Left ventricle myocardium superior (tissue), 1 donor: Measurements from ENCODE around the gene RFX4. TPM values are rescaled to one million over a fixed set of nuclear protein-coding genes. Genes with fewer than 3 reads are reported as not detected.

Experiments
- ATAC-seq: fragments of 200-7000 bp; cut with Tn5 transposase; one replicate; pipeline ENCODE4 v1.9.1; 2020; ENCODE audit warnings: mild to moderate bottlenecking, moderate library complexity
- DNase-seq: peaks from one replicate; pipeline ENCODE4 v3.0.0-alpha.2; 2020
- intact Hi-C: fragments of 100-400 bp; cut with micrococcal nuclease; formaldehyde crosslinking; loops from one replicate; pipeline ENCODE4 v1.11.0; 2022
- long read RNA-seq: library from polyadenylated mRNA; unstranded; transcript quantifications from one replicate; pipeline ENCODE4 v2.0.0, GENCODE V29; 2021
- total RNA-seq: library from RNA; stranded (reverse); fragmentation: NEBNext Ultra II Directional; extraction: Animal tissue kit (Norgen Biotek cat#: 25700); gene quantifications from one replicate; pipeline ENCODE4 v1.2.1, GENCODE V29; 2021
- donor health status: DM: no; HTN: yes; CAD: no; lungs with severe emphysema.

The RFX4 gene
- not detected for total RNA-seq
- long read RNA-seq: 0 reads

DNA sequence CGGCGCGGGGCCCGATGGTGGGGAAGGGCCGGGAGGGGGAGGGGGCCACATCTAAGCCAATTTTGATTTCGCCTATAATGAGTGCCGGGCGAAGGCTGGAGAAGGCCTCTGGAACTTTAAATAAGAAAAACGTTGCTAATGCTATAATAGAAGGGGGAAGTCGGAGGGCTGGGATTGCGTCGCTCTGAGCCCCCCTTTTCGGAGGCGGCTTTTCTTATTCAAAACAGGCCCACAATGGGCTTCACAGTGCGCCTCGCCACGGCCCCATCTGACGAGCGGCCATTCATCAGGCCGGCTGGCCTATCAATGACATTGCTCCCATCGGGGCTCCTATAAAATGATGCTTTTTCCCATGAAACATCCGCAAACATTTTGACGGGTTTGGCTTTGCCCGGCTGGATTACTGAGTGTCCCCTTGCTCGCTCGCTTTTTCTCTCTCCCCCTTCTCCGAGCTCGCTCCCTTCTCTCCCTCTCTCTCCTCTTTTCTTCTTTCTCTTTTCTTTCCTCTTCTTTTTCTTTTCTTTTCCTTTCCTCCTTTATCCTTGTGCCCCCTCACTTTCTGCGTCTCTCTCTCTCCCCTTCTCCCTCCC, at the start of gene RFX4:
Gene RFX4, plus strand, starts transcription at position 364 of the 590 bp plus-strand sequence. CDS start 317 bp downstream, outside the sequence.
- ATAC-seq: no peak
- intact Hi-C loops: no loop called here

DNA sequence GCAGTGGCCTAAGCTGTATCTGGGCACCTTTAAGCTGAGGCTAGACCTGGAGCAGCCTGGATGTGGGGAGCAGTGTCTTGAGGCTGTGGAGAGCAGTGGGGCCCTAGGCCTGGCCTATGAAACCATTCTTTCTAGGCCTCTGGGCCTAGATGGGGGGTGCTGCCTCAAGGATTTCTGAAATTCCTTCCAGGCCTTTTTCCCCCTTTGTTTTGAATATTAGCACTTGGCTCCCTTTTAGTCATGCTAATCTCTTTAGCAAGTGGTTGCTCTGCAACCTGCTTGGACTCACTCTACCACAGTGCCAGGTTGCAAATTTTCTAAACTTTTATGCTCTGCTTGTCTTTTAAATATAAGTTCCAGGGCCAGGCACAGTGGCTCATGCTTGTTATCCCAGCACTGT, 41.6 kb upstream of the RFX4 start:
- ATAC-seq (no peak), DNase-seq (no peak)
- intact Hi-C loops: no loop called here

More for the DNA sequence above, at the start of gene RFX4:
- DNase-seq: no peak

- no peak for ATAC-seq
- intact Hi-C loops: no loop called here
- DNase-seq: no peak
Observed at GRCh38 chr12:106551410-106551809, 31.4 kb upstream of the RFX4 start.

DNA sequence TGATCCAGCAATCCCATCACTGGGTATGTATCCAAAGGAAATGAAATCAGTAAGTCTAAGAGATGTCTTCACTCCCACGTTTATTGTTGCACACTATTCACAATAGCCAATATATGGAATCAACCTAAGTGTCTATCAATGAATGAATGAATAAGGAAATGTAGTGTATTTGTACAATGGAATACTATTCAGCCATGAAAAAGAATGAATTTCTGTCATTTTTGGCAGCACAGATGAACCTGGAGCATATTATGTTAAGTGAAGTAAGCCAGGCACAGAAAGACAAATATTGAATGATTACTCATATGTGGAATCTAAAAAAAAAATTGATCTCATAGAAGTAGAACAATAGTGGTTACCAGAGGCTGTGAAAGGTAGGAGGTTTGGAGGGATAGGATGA, 30.6 kb upstream of the RFX4 start:
- ATAC-seq (no peak), DNase-seq (no peak)
- intact Hi-C loops: no loop called here

DNA sequence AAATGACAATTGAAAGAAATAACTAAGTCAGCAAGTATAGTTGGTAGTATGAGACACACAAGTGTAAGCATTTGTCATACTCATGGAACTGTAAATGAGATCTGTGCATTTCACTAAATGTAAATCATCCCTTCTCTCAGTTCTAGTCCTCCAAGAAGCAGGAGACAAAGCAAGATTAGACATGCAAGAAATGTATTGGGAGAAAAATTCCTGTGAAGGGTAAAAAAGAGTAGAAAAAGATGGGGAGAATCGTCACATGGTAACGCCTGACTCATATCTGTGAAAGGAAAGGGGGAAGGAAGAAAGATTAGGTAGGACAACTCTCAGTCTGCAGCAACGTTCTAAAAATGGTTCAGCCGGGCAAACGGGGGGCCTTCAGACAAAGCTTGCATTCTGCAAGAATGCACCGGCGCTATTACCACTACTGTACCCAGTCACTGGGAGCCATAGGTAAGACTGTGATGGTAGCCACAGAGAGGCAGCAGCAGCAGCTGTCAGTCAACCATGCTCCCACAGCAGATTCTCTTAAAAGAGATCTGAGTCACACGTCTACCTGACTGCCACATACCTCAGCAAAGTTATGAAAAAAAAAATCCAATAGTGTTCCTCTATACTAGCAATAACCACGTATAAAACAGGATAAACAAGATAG, 18.0 kb upstream of the RFX4 start:
- ATAC-seq (no peak), DNase-seq (no peak)

DNA sequence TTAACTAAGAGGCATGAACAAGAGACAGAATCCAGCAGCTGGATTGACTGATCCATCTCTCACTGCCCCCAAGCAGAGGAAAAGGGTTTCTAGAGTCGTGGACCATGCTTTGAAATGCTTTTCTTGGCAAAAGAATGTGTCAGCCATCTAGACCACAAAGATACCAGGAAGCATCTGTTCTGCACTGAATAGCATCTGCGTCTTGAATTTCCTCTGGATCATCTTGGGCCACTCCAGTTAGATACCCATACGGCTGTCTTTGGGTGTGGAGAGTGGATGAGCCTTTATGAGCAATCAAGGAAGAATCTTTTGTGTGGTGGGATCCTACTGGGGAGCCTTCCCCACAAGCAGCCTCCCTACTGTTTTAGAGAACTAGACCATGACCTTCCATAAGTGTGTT, 16.0 kb upstream of the RFX4 start:
- no peak for DNase-seq
- no peak for ATAC-seq
- intact Hi-C loops: no loop called here

More for the DNA sequence above, 18.0 kb upstream of the RFX4 start:
- intact Hi-C loops: no loop called here

GRCh38 chr12:106573239-106573638, 9.6 kb upstream of the RFX4 start:
- intact Hi-C loops: no loop called here
- DNase-seq: no peak
- no peak for ATAC-seq

DNA sequence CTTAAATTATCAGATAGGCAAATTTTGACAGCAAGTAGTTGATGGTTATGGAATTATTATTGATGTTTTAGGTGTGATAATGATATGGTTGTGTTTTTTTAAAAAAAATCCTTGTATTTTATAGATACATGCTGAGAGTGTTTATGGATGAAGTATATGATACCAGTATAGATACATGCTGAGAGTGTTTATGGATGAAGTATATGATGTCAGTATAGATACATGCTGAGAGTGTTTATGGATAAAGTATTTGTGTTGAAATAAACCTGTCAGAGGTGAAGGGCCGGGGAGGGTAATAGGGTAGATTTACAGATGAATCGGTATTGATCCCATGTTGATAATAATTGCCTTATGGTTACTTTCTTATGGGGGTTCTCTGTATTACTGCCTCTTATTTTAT, 6.0 kb upstream of the RFX4 start:
- intact Hi-C loops: no loop called here
- DNase-seq: no peak
- ATAC-seq: no peak

GRCh38 chr12:106580671-106581508, 1.9 kb upstream of the RFX4 start:
- ATAC-seq (no peak), DNase-seq (no peak)
- intact Hi-C loops: no loop called here

DNA sequence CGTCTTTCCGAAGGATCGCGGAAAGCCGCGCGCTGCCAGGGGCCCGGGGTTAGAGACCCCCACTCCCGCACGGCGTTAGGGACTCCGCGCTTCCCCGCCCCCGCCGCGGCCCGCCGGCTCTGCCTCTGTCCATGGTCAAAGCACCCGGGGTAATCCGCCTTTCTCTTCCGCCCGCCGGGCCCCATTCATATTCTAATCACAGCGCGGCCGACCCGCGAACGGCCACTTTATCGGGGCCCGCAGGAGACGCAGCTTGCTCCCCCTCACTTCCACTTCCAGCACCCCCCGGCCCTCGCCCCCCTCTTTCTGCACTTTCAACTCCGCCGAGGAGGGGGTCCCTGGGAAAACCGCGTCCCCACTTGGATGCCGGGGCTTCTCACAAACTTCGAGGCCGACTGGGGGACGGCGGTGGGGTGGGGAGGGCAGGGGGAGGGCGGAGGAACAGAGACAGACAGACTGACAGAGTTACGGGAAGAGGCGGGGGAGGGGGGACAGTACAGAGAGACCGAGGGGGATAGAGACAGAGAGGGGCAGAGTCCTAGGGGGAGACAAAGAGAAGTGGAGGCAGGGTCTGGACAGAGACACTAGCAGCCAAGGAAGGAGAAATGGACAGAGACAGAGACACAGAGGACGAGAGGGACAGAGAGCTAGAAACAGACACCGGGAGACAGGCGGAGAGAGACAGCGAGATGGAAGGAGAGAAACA, 1.1 kb upstream of the RFX4 start:
- peak; percentile 67 for ATAC-seq
- intact Hi-C loops: no loop called here
- peak; percentile 54 for DNase-seq

DNA sequence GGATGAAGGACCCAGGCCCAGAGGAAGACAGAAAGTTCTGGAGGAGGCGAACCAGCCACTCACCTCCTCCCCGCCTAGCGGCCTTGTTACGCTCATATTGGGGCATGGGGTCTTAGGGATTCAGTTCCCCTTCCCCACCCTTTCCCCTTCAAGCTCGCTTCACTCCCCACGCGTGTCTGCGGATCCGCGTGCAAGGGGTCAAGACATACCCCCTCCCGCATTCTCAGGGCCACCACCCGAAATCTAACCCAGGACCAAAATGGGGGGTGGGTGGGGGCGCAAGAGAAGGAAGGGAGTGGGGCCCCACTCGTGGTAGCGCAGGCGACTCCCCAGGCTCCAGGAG, 584 bp upstream of the RFX4 start:
- no peak for ATAC-seq
- no peak for DNase-seq
- intact Hi-C loops: no loop called here

DNA sequence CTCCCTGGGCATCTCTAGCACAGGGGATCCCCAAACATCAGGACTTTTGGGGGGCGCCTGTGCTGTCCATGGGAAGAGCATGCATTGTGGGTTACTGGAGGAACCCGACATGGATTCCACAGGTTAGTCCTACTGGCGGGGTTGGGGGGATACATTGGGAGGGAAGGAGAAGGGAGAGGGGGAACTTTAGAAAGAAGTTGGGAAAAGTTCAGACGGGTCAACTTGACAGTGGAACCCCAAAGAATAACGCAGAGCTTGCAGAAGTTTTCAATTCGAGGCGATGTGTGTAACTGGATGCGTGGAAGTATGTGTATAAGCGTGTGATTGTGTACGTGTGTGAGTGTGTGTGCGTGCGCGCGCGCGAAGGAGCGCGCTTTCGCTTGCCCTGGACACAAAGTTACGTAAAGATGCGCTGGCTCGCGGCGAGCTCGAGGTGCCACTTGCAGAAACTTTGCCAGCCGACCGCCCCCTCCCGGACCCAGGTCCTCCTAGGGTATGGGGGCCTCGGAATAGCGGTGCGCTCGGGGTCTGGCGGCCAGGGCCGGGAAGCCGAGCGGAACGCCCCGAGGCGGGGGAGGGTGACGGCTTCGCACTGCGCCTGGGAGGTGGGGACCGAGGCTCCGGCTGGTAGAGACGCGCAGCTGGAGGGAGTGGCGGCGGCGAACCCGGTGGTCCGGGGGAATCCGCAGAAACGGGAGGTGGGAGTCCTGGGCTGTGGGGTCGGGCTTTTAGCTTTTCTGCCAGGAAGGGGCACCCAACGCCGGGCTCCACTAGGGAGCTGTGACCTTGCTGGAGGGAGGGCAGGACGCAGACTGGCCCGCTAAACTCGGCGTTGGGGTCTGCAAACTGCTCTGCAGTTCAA, 669 bp downstream of the RFX4 start:
- intact Hi-C loops: no loop called here
- DNase-seq: no peak
- ATAC-seq: no peak

- ATAC-seq: no peak
- intact Hi-C loops: no loop called here
- no peak for DNase-seq
Observed at GRCh38 chr12:106584104-106585064, 1.6 kb downstream of the RFX4 start.

GRCh38 chr12:106585105-106585520, 2.3 kb downstream of the RFX4 start:
- intact Hi-C loops: no loop called here
- DNase-seq: no peak
- no peak for ATAC-seq

DNA sequence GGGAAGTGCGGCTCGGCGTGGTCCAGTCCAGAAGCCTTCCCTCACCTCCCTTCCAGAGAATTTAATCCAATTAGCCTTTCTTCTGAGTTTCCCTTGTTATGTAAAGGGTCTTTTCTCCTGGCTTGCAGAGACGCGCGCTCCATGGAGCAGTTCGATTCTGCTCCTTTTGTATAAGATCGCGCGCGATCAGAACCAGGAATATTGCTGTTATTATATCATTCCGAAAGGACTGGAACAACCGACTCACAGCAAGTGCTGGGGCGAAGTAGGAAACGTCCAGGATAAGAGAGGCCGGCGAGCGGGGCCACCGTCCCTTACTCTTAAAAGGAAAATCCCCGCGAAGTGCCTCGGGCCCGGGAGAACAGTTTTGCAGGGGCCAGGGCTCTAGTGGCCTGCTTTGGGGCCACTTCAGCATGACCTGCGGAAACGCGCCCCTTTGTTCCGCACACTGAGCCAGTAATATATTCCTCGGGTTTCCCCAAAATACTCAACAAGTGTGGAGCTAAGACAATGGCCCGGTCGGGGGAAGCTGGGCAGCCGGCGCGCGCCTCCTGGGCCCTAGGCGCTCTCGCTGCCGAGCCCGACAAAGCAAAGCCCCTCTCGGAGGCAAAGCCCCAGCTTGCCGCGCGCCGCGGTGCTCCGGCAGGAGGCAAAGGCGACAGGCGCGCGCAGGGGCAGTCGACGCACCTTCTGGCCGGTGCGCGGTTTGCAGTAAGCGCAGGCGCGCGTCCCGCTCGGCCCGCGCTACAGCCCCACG, 2.9 kb downstream of the RFX4 start:
- DNase-seq (no peak), ATAC-seq (no peak)
- intact Hi-C loops: no loop called here

DNA sequence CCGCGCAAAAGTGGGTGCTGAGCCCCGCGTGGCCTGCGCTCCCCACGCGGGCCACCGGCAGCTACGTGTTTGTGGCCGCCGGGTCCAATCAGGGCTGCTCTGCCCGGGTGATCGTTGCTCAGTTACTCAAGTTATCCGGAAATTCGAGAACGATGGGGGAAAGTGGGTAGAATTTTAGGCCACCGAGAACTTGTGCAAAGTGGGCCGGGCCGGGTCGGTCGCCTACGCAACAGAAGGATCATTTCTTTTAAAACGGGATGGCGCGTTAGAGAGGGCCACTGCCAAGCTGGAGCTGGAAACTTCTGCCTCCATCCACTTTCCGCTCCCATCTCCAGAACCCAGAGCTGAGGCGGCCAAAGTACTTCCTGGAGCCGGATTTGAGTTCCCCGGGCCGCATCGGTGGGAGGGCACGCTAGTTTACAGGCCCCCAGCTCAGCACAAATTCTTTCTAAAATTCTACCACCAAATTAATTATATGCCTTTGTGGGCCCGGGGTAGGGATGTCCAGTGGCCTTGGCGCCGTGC, 3.5 kb downstream of the RFX4 start:
- intact Hi-C loops: no loop called here
- ATAC-seq: no peak
- DNase-seq: no peak
